Measurements from ENCODE around the gene LRMDA.

- TF ChIP-seq CTCF (IDR thresholded peaks at IDR 0.05), result no peak
- TF ChIP-seq POLR2A (IDR thresholded peaks at IDR 0.05), result no peak
Observed at GRCh38 chr10:76041551-76041950, 610.1 kb downstream of the LRMDA start.
